ENCODE measurements around the gene PSEN2.

PSEN2 gene

DNA sequence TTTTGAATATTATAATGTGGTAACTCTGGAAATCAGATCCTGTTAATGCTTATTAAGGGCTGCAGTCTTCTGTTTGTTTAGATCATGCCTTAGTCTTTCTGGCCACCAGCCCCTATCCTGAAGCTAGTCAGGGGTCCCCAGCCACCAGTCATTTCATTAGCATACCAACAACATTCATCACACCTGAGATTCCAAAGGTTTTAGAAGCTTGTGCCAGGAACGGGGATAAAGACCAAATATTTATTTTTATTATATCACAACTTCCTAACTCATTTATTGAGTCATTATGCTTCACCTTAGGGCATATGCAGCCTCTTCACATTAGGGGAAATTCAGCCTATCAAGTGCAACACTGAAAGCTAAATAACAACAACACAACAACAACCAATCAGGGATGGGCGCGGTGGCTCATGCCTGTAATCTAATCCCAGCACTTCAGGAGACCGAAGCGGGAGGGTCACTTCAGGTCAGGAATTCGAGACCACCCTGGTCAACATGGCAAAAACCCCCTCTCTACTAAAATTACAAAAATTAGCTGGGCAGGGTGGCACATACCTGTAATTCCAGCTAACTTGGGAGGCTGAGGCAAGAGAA is 2.9 kb upstream of the PSEN2 start:
- no peak overlapping the region for H3K27ac ChIP-seq

GRCh38 chr1:226868726-226869125 is 1.7 kb upstream of the PSEN2 start:
- Histone ChIP-seq H3K27me3 (peaks cover 59% of the 10 kb centered on the region), H3K4me3 (ENCODE audit: low read depth in 1 of 2, low read length in 1 of 2) (no peak overlapping the region), H3K36me3 (no peaks in the 10 kb centered on the region), H3K4me1 (ENCODE audit: control insufficient read depth in 1 of 2, insufficient read depth in 1 of 2, low read depth in 1 of 2, low read length in 1 of 2) (peaks cover 10 to 11% of the 10 kb centered on the region in 2 experiments), H3K9me3 (no peaks in the 10 kb centered on the region), H3K27ac (no peak overlapping the region)
- TF ChIP-seq, protein P1, sequence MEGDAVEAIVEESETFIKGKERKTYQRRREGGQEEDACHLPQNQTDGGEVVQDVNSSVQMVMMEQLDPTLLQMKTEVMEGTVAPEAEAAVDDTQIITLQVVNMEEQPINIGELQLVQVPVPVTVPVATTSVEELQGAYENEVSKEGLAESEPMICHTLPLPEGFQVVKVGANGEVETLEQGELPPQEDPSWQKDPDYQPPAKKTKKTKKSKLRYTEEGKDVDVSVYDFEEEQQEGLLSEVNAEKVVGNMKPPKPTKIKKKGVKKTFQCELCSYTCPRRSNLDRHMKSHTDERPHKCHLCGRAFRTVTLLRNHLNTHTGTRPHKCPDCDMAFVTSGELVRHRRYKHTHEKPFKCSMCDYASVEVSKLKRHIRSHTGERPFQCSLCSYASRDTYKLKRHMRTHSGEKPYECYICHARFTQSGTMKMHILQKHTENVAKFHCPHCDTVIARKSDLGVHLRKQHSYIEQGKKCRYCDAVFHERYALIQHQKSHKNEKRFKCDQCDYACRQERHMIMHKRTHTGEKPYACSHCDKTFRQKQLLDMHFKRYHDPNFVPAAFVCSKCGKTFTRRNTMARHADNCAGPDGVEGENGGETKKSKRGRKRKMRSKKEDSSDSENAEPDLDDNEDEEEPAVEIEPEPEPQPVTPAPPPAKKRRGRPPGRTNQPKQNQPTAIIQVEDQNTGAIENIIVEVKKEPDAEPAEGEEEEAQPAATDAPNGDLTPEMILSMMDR (IDR thresholded peaks at IDR 0.05) = no peak

More for the DNA sequence above, 2.9 kb upstream of the PSEN2 start:
- Histone ChIP-seq H3K27me3 (peaks cover 50% of the 10 kb centered on the region), H3K36me3 (no peaks in the 10 kb centered on the region), H3K4me3 (ENCODE audit: low read depth in 1 of 2, low read length in 1 of 2) (no peak overlapping the region), H3K9me3 (no peaks in the 10 kb centered on the region), H3K4me1 (ENCODE audit: control insufficient read depth in 1 of 2, insufficient read depth in 1 of 2, low read depth in 1 of 2, low read length in 1 of 2) (peaks cover 10 to 11% of the 10 kb centered on the region in 2 experiments)
- TF ChIP-seq, protein P1 (IDR thresholded peaks at IDR 0.05) = no peak

GRCh38 chr1:226870026-226870400 is 403 bp upstream of the PSEN2 start:
- H3K27ac ChIP-seq = no peak overlapping the region
- no peaks in the 10 kb centered on the region for H3K36me3 ChIP-seq
- peaks cover 10 to 11% of the 10 kb centered on the region in 2 experiments for H3K4me1 ChIP-seq (ENCODE audit: control insufficient read depth in 1 of 2, insufficient read depth in 1 of 2, low read depth in 1 of 2, low read length in 1 of 2)
- TF ChIP-seq, protein P1 (IDR thresholded peaks at IDR 0.05) = no peak
- H3K27me3 ChIP-seq = peaks cover 59% of the 10 kb centered on the region
- H3K9me3 ChIP-seq = no peaks in the 10 kb centered on the region
- H3K4me3 ChIP-seq (ENCODE audit: low read depth in 1 of 2, low read length in 1 of 2) = peak overlapping the region; percentile 47 to 59

GRCh38 chr1:226871636-226872327 is 1.4 kb downstream of the PSEN2 start:
- TF ChIP-seq, protein P1 (IDR thresholded peaks at IDR 0.05) = no peak
- H3K4me3 ChIP-seq (ENCODE audit: low read depth in 1 of 2, low read length in 1 of 2) = no peak overlapping the region
- no peak overlapping the region for H3K27ac ChIP-seq
- no peaks in the 10 kb centered on the region for H3K36me3 ChIP-seq
- peaks cover 59% of the 10 kb centered on the region for H3K27me3 ChIP-seq
- H3K9me3 ChIP-seq = no peaks in the 10 kb centered on the region
- H3K4me1 ChIP-seq (ENCODE audit: control insufficient read depth in 1 of 2, insufficient read depth in 1 of 2, low read depth in 1 of 2, low read length in 1 of 2) = peaks cover 10 to 11% of the 10 kb centered on the region in 2 experiments

GRCh38 chr1:226872437-226872836 is 2.0 kb downstream of the PSEN2 start:
- Histone ChIP-seq H3K9me3 (no peaks in the 10 kb centered on the region), H3K4me1 (ENCODE audit: control insufficient read depth in 1 of 2, insufficient read depth in 1 of 2, low read depth in 1 of 2, low read length in 1 of 2) (peaks cover 10 to 11% of the 10 kb centered on the region in 2 experiments), H3K27ac (no peak overlapping the region), H3K36me3 (no peaks in the 10 kb centered on the region), H3K27me3 (peaks cover 59% of the 10 kb centered on the region), H3K4me3 (ENCODE audit: low read depth in 1 of 2, low read length in 1 of 2) (no peak overlapping the region)
- TF ChIP-seq, protein P1 (IDR thresholded peaks at IDR 0.05) = no peak

All from neutrophil (primary cell).